SKM-1 (cell line): ENCODE data around the gene EVX1.

ENCODE experiments used
- DNase-seq: peaks from one replicate; lab custom pipeline; 2025; ENCODE audit not compliant: unreplicated experiment; lab: John Stamatoyannopoulos, UW

EVX1 gene

DNA sequence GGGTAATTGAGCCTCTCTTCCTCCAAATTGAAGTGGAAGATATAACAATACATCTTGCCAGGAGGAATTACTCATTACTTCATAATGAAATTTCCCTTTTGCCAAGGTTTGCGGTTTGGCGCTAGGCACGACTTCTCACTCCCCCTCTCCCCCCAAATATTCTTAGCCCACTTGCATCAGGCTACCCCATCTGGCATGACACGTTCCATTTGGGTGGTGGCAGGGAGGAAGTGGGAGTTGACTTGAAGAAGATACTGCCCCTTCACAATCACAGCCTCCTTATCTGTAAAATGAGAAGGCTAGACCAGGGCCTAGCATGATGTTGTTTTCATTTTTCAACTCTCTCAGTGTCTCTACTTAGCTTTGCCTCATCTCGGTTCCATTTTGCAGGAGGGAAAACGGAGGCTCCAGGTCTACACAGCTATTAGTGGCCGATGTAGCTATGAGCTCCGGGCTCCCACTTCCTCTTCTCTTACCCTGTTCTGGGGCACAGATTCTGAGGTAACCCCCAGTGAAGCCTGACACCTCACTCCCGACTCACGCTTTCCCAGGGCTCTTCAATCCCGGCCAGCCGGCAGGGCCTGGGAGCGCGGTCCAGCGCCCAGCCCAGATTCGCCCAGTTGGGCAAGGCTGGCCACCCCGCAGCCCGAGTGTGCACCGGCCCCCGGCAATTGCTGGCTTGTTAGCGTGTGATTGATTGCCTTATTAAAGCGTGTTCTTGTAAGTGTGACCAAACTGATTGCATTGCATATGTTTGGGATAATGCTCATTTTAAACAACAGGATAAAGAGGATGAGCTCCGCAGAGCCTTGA, 6.5 kb downstream of the EVX1 start:
- DNase-seq: no peak

DNA sequence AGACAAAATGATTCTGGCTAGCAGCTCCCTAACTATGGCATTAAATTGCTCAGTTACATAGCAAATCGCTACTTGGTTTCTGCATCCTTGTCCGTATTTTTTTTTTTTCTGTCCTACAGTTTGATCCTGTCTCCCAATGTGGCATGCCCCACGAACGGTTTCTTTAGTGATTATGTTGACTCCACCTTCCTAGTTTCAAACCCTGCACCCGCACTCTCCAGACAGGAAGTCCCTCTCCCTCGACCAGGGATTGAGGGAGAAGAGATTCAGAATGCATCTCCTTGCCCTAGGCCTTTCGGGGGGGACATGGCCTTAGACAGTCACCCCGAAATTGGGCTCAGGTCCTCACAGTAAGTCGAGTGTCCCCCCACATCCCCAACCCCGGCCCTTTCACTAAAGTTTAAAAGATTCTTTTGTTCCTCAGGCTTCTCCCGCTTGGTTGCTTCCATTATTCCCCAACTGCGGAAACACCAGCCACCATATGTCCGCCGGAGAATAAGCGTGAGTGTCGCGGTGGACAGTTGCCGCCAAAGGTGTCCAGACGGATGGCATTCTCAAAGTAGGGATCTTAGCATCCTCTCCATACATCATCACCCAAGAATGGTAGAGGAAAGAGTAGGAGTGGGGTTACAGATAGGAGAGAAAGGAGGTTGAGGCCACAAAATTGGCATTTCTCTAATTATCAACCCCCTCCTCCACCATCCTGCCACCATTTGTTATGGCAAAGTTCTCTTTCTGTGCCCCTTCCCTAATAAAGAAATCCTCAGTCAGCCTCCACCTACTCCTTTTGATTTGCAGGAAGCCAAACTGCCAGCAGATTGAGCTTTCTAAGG, 7.3 kb downstream of the EVX1 start:
- DNase-seq: no peak

- no peak for DNase-seq
Observed at GRCh38 chr7:27250557-27251070, 8.0 kb downstream of the EVX1 start.

DNA sequence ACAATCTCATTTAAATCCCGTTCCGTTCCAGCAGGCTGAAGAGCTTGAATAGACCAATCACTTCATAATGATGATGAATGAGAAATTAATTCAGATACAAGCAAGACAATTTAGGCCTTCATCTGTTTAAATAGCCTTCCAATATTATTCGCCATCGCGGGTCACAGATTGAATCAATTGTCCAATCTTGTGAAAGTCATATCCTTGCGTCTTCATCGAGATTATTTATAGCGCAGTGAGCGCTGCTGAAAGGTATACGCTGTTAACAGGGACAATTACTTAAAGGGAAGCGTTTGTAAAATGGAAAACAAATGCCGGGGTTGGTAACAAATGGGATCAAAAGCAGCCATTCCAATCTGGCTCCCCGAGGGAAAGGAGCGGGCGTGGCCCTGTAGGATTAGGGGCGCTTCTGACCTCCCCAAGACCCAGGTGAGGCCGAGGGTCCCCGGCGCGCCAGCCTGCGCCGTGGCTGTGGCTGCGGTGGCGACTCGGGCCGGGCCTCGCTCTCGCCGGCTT, 8.6 kb downstream of the EVX1 start:
- DNase-seq: no peak

- no peak for DNase-seq
Observed at GRCh38 chr7:27251652-27252590, 9.3 kb downstream of the EVX1 start.

DNA sequence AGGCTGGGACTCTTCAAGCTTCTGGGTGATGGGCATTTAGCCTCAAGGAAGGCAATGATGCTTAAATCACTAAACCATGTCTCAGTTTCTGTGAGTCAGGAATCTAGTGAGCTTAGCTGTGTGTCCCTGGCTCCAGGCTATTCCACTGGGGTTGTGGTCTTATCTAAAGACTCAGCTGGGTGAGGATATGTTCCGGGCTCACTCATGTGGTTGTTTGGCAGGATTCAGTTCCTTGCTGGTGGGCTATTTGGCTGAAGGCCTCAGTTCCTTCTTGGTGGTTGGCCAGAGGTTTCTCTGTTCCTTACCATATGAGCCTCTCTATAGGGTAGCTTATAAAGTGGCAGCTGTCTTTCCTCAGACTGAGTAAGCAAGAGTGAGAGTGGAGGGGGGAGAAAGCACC, 12.0 kb downstream of the EVX1 start:
- no peak for DNase-seq

- DNase-seq: no peak
Observed at GRCh38 chr7:27260211-27260610, 17.6 kb downstream of the EVX1 start.

DNA sequence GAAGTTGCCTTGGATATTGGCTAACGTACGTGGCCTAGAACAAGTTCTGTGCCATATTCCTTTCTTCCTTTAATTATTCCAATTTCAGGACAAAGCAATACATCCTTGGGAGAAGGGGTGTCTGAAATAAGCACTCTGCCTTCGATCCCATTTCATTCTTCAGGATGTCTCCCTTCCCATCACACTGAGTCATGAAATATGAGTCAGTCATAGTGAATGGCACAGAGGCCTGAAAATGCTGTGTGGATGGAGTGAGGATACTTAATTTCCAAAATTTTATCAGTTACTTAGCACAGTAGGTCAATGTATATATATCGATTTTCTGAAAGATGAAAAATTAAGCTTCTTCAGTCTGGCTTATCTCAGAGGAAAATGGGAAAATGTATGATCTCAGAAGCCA, 19.5 kb downstream of the EVX1 start:
- no peak for DNase-seq

- no peak for DNase-seq
Observed at GRCh38 chr7:27263781-27264180, 21.2 kb downstream of the EVX1 start.

DNA sequence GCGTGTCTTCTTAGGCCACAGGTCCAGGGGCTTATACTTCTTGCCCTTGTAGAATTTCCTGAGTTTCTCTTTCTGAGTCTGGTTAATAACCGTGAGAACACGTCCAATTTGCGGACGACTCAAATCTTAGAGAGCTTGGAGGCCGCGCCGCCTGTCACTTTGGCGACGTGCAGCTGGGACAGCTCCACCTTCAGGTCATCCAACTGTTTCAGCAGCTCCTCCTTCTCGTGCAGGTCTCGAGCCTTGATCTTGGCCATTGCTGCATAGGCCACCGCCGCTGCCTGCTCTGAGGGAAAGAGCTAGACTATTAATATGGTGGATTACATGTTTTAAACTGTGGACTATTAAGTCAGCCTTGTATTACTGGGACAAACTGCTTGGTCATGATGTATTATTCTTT, 26.9 kb downstream of the EVX1 start:
- DNase-seq: no peak

GRCh38 chr7:27271384-27271783, 28.8 kb downstream of the EVX1 start:
- DNase-seq: no peak

DNA sequence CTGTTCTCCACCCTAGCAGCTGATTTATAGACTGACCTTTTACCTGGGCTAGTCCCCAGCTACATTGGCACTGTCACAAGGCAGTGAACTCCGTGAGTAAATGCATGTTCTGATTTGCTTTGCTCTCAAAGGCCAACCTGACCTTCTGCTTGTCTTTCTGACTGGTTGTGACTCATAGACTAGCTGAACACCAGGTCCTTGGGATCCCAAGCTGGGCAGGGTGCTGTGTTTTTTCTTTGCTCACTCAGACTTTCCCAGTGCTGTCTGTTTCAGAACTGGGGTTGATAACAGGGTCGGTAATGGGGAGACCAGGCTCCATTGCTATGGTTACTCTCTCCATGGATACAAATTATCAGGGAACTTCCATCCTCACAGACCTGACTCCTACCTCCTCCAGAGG, 35.0 kb downstream of the EVX1 start:
- DNase-seq: no peak

DNA sequence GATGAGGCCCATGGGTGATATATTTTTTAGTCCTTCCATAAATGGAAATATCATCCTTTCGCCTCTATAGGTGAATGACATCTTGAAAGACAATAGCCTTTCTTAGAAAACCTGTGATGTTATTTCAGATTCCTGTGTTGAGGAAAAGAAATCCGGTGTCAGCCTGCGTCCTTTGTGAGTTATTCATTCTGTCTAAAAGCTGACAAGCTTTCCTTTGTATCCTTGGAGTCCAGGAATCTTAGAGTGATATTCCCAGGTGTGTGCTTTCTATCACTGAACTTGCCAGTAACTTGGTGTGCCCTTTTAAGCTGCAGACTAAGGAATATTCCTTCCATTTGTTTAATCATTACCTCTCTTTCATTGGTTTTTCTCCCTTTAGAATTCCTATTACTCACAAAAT, 41.0 kb downstream of the EVX1 start:
- no peak for DNase-seq

- no peak for DNase-seq
Observed at GRCh38 chr7:27295236-27295635, 52.6 kb downstream of the EVX1 start.

DNA sequence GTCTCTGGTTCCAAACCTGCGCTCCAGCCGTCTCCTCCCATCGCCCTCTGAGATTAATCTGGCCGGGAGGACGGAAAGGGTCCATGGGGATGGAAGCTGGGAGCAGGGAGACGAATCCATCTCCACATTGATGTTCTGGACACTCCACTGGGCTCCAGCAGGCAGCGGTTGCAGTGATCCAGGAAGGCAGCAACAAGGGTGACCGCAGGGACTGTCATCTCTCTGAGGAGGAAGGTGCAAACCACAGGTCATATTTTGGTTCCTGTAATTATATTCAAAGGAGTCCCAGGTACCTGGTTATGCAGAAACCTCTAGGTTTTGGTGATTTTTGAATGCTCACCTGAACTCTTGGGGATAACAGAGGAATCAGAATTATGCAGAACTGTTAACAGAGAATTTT, 54.8 kb downstream of the EVX1 start:
- DNase-seq: peak; percentile 35
